Keratinocyte (primary cell): ENCODE data around the gene GRK7.

Experiments used
- EZH2 ChIP-seq: IDR thresholded peaks from one replicate; pipeline ENCODE4 v1.6.1; 2012; ENCODE audit warnings: inconsistent platforms, mild to moderate bottlenecking, low read length, moderate library complexity
- TF ChIP-seq, protein P1 (sequence below), 3 experiments: IDR thresholded peaks in 1 of 3; conservative IDR thresholded peaks in 1 of 3; optimal IDR thresholded peaks in 1 of 3; 2 replicates in 2 of 3; 3 replicates in 1 of 3; pipeline versions ENCODE3 to v1.5.1; 2011; ENCODE audit warnings: low read length in 3 of 3, mild to moderate bottlenecking in 3 of 3, moderate library complexity in 2 of 3, control low read depth in 1 of 3, inconsistent platforms in 1 of 3; ENCODE audit not compliant: insufficient read depth in 2 of 3; ENCODE audit errors: extremely low read depth in 1 of 3

DNA sequence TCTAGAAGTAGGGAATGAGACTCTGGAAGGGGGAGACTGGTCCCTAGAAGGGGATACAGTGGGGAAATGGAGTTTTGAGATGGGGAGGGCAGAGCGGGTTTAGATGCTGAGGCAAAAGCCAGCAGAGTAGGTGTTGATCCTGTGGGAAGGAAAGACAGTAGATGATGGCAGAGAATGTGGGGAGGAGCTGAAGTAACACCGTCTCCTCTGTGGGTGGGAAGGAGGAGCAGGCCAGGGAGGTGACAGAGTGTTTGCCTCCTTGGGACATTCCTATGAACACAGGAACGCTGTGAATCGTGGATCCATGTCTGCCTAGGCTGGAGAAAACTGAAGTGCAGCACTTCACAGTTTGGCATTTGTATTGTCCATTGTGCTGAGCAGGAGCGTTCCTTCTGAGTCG lies 20.4 kb downstream of the GRK7 start:
- TF ChIP-seq, protein P1, sequence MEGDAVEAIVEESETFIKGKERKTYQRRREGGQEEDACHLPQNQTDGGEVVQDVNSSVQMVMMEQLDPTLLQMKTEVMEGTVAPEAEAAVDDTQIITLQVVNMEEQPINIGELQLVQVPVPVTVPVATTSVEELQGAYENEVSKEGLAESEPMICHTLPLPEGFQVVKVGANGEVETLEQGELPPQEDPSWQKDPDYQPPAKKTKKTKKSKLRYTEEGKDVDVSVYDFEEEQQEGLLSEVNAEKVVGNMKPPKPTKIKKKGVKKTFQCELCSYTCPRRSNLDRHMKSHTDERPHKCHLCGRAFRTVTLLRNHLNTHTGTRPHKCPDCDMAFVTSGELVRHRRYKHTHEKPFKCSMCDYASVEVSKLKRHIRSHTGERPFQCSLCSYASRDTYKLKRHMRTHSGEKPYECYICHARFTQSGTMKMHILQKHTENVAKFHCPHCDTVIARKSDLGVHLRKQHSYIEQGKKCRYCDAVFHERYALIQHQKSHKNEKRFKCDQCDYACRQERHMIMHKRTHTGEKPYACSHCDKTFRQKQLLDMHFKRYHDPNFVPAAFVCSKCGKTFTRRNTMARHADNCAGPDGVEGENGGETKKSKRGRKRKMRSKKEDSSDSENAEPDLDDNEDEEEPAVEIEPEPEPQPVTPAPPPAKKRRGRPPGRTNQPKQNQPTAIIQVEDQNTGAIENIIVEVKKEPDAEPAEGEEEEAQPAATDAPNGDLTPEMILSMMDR (optimal IDR thresholded peaks at IDR 0.05 in 1 of 3, IDR thresholded peaks at IDR 0.05 in 1 of 3, conservative IDR thresholded peaks at IDR 0.05 in 1 of 3; ENCODE audit: extremely low read depth in 1 of 3, insufficient read depth in 2 of 3, low read length in 3 of 3) = no peak
- no peak for TF ChIP-seq EZH2
